K562 (cell line): Measurements from ENCODE around the gene GPC2. TPM values are rescaled to one million over a fixed set of nuclear protein-coding genes. Genes with fewer than 3 reads are reported as not detected.

Experiments used
- ADNP ChIP-seq: fragments of 200-800 bp; sonication (Bioruptor generic); IDR thresholded peaks from 2 replicates; pipeline ENCODE4 v1.6.1; 2016; ENCODE audit warnings: missing genetic modification characterization, missing compliant biosample characterization
- ATF7 ChIP-seq: fragments of 450-650 bp; IDR thresholded peaks from 2 replicates; pipeline ENCODE4 v1.7.1; 2014; ENCODE audit warnings: mild to moderate bottlenecking, moderate library complexity
- DMBX1 ChIP-seq: fragments of 250-450 bp; sonication (Bioruptor Pico); IDR thresholded peaks from 2 replicates; pipeline ENCODE4 v1.8.0; 2022; ENCODE audit warnings: inconsistent platforms, mild to moderate bottlenecking, moderate library complexity, borderline replicate concordance
- FOXA1 ChIP-seq: fragments of 450-650 bp; IDR thresholded peaks from 2 replicates; pipeline ENCODE4 v1.6.1; 2016; ENCODE audit warnings: mild to moderate bottlenecking, borderline replicate concordance
- HCFC1 ChIP-seq: IDR thresholded peaks from 2 replicates; pipeline ENCODE4 v1.6.1; 2012; ENCODE audit warnings: low read depth, low read length, improper control_type of control experiment
- JUND ChIP-seq, 2 experiments: IDR thresholded peaks; 2 replicates in 1 of 2; 3 replicates in 1 of 2; pipeline ENCODE4 v1.6.1; 2011; ENCODE audit warnings: borderline replicate concordance in 2 of 2, low read depth in 2 of 2, low read length in 2 of 2, improper control_type of control experiment in 1 of 2, missing biosample characterization in 1 of 2, missing genetic modification characterization in 1 of 2, missing genetic modification reagents in 1 of 2
- MCM3 ChIP-seq: fragments of 450-650 bp; IDR thresholded peaks from 2 replicates; pipeline ENCODE4 v1.6.1; 2016
- MTA2 ChIP-seq: fragments of 450-650 bp; IDR thresholded peaks from 2 replicates; pipeline ENCODE4 v1.6.1; 2016; ENCODE audit warnings: low read depth
- NR1H2 ChIP-seq: sonication (generic); formaldehyde crosslinking; IDR thresholded peaks from 2 replicates; pipeline ENCODE4 v1.4.0; 2020; ENCODE audit warnings: mild to moderate bottlenecking, missing genetic modification reagents
- POU5F1 ChIP-seq: fragments of 150-350 bp; IDR thresholded peaks from 2 replicates; pipeline ENCODE4 v1.6.1; 2014; ENCODE audit warnings: borderline replicate concordance, low read length, low read depth, mild to moderate bottlenecking; ENCODE audit not compliant: partially characterized antibody
- PTBP1 ChIP-seq: fragments of 200-400 bp; formaldehyde crosslinking; IDR thresholded peaks from 2 replicates; pipeline ENCODE4 v1.6.1; 2017; ENCODE audit warnings: low read depth, low read length
- RBM22 ChIP-seq: fragments of 200-400 bp; formaldehyde crosslinking; IDR thresholded peaks from 2 replicates; pipeline ENCODE4 v1.6.1; 2018; ENCODE audit warnings: low read length, low read depth; ENCODE audit not compliant: poor library complexity, severe bottlenecking
- RFX5 ChIP-seq: IDR thresholded peaks from 2 replicates; pipeline ENCODE4 v1.6.1; 2011; ENCODE audit warnings: low read depth, mild to moderate bottlenecking, improper control_type of control experiment, low read length
- RUNX1 ChIP-seq: sonication (generic); IDR thresholded peaks from 2 replicates; pipeline ENCODE4 v1.6.1; 2016; ENCODE audit warnings: antibody characterized with exemption, low read depth
- SOX6 ChIP-seq: fragments of 450-650 bp; IDR thresholded peaks from 2 replicates; pipeline ENCODE4 v1.6.1; 2014; ENCODE audit warnings: mild to moderate bottlenecking
- SREBF2 ChIP-seq: sonication (generic); formaldehyde crosslinking; IDR thresholded peaks from 2 replicates; pipeline ENCODE4 v1.4.0; 2020; ENCODE audit warnings: mild to moderate bottlenecking, missing genetic modification reagents
- ZBTB2 ChIP-seq: fragments of 450-650 bp; IDR thresholded peaks from 2 replicates; pipeline ENCODE4 v1.6.1; 2016; ENCODE audit warnings: antibody characterized with exemption
- ZBTB5 ChIP-seq: fragments of 450-650 bp; IDR thresholded peaks from 2 replicates; pipeline ENCODE4 v1.6.1; 2017; ENCODE audit warnings: antibody characterized with exemption
- ZC3H11A ChIP-seq: IDR thresholded peaks from 2 replicates; pipeline ENCODE4 v1.6.1; 2012; ENCODE audit warnings: low read depth, low read length, improper control_type of control experiment
- ZFP1 ChIP-seq: fragments of 450-650 bp; formaldehyde crosslinking; IDR thresholded peaks from 2 replicates; pipeline ENCODE4 v1.4.0; 2020; ENCODE audit warnings: mild to moderate bottlenecking, mixed read lengths
- ZHX1 ChIP-seq: fragments of 150-350 bp; conservative IDR thresholded peaks from 2 replicates; pipeline ENCODE4 v1.6.1; 2014; ENCODE audit warnings: low read length
- ZNF133 ChIP-seq: fragments of 250-450 bp; sonication (Bioruptor Pico); IDR thresholded peaks from 2 replicates; pipeline ENCODE4 v1.4.0; 2020; ENCODE audit warnings: mild to moderate bottlenecking
- ZNF165 ChIP-seq: fragments of 250-450 bp; sonication (Bioruptor Pico); IDR thresholded peaks from 2 replicates; pipeline ENCODE4 v1.4.0; 2020; ENCODE audit warnings: borderline replicate concordance
- ZNF316 ChIP-seq: fragments of 450-650 bp; IDR thresholded peaks from 2 replicates; pipeline ENCODE4 v1.6.1; 2016
- ZNF324 ChIP-seq: fragments of 250-450 bp; sonication (Bioruptor Pico); IDR thresholded peaks from 2 replicates; pipeline ENCODE4 v1.4.0; 2020; ENCODE audit warnings: mild to moderate bottlenecking
- ZNF668 ChIP-seq: fragments of 250-450 bp; sonication (Bioruptor Pico); IDR thresholded peaks from 2 replicates; pipeline ENCODE4 v1.8.0; 2022; ENCODE audit warnings: mild to moderate bottlenecking, inconsistent platforms
- polyA plus RNA-seq, 8 experiments: library from polyadenylated mRNA; depleted of rRNA in 4 of 8; stranded (reverse) in 5 of 8; unstranded in 3 of 8; fragments of >200 nt; fragmentation: Nextera tagmentation in 2 of 8; fragmentation: Illumina TruSeq in 1 of 8; extraction: Ambion mirVana in 2 of 8; extraction: Trizol in 1 of 8; gene quantifications; 2 replicates each; pipeline versions ENCODE4 v1.2.1 to v1.2.3, GENCODE V29; 2011 to 2014; ENCODE audit warnings: inconsistent platforms in 1 of 8, missing spikeins in 1 of 8
- total RNA-seq, 7 experiments: library from RNA; depleted of rRNA in 6 of 7; stranded (reverse); fragments of >200 nt in 6 of 7; fragmentation: Illumina TruSeq in 2 of 7; extraction: Trizol in 2 of 7; gene quantifications; 2 replicates each; pipeline versions ENCODE4 v1.2.1 to v1.2.3, GENCODE V29; 2011 to 2021; ENCODE audit warnings: low replicate concordance in 1 of 7

Gene GPC2
- total and polyA plus RNA-seq, 9 of the 15 experiments (the other 6 are each of a cell fraction or from before 2014, with no cell fraction given): 0.06 to 7.7 (median 1.4) TPM; not detected in 1

GRCh38 chr7:100167912-100168323, 9.3 kb downstream of the GPC2 start (continued):
- TF ChIP-seq ZBTB5 (0 out of 2 replicates have a peak, but pooled peaks have one; percentile 37), ZNF133 (no peak), RUNX1 (no peak), ZNF324 (CRISPR knock-in tag) (no peak), MCM3 (peak; percentile 89; the same call in 1 of the 2 replicates), ADNP (tag) (no peak), JUND (IDR thresholded peaks at IDR 0.05; ENCODE audit: borderline replicate concordance, low read depth, low read length) (peak; percentile 68), JUND (tag; IDR thresholded peaks at IDR 0.05; ENCODE audit: borderline replicate concordance, low read depth, low read length) (peak; percentile 53; the same call in 1 of the 3 replicates), ZNF668 (CRISPR knock-in tag) (no peak), ZNF165 (no peak), MTA2 (peak; percentile 82), ATF7 (peak; percentile 65; the same call in 1 of the 2 replicates), POU5F1 (no peak), SOX6 (peak; percentile 91), ZHX1 (0 out of 2 replicates have a peak, but pooled peaks have one; percentile 74), HCFC1 (no peak), ZC3H11A (no peak), RFX5 (no peak), SREBF2 (CRISPR knock-in tag) (no peak), RBM22 (no peak), NR1H2 (CRISPR knock-in tag) (no peak), FOXA1 (no peak), ZFP1 (CRISPR knock-in tag) (no peak), ZBTB2 (peak; percentile 93), ZNF316 (0 out of 2 replicates have a peak, but pooled peaks have one; percentile 5), DMBX1 (0 out of 2 replicates have a peak, but pooled peaks have one; percentile 13), PTBP1 (no peak)
